Gastroesophageal sphincter (tissue), 3 donors: ENCODE results near the gene TMEM63A.

ENCODE experiments used
- CTCF ChIP-seq, 4 experiments: fragments of 200-600 bp in 2 of 4; fragments of 450-650 bp in 2 of 4; sonication (generic) in 1 of 4; IDR thresholded peaks; one replicate each; pipeline ENCODE4 v1.5.1; 2017 to 2019; ENCODE audit warnings: antibody characterized with exemption in 4 of 4, mild to moderate bottlenecking in 2 of 4, moderate library complexity in 2 of 4
- EP300 ChIP-seq: sonication (generic); formaldehyde crosslinking; IDR thresholded peaks from one replicate; pipeline ENCODE4 v1.6.1; 2017; ENCODE audit warnings: antibody characterized with exemption, mild to moderate bottlenecking
- POLR2A ChIP-seq, 2 donors: fragments of 450-650 bp; IDR thresholded peaks; one replicate each; pipeline ENCODE4 v1.6.1; 2017; ENCODE audit warnings: antibody characterized with exemption in 2 of 2, mild to moderate bottlenecking in 2 of 2, moderate library complexity in 1 of 2
- POLR2AphosphoS5 ChIP-seq: sonication (generic); formaldehyde crosslinking; IDR thresholded peaks from one replicate; pipeline ENCODE4 v1.6.1; 2017; ENCODE audit warnings: antibody characterized with exemption

- TF ChIP-seq POLR2AphosphoS5 (no peak), CTCF (IDR thresholded peaks at IDR 0.05) (no peak), POLR2A (IDR thresholded peaks at IDR 0.05) (no peak), EP300 (no peak)
These were observed 15.2 kb downstream of the TMEM63A start for GRCh38 chr1:225866981-225867380.
